Pons (tissue), 1 donor: ENCODE data around the gene OR2T10.
"Not testable (repeated sequence)": the region's sequence is repeated elsewhere in the genome, so short reads cannot be mapped to it uniquely, and the experiment has no call there.

Experiments used
- DNase-seq: peaks from one replicate; pipeline ENCODE4 v3.0.0-alpha.2; 2016; ENCODE audit warnings: low spot score

Gene OR2T10

DNA sequence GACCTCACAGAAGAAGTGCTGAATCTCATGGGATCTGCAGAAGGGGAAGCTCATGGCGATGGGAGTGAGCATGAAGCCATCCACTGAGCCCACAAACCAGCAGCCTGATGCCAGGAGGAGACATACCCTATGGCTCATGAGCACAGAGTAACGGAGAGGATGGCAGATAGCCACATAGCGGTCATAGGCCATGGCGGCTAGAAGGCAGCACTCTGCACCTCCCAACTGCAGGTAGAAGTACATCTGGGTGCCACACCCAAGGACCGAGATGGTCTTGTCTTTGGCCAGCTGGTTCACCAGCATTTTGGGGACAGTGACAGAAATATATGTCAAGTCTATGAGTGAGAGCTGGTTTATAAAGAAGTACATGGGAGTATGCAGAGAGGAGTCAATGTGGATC, 4.3 kb downstream of the OR2T10 start:
- no peak for DNase-seq

DNA sequence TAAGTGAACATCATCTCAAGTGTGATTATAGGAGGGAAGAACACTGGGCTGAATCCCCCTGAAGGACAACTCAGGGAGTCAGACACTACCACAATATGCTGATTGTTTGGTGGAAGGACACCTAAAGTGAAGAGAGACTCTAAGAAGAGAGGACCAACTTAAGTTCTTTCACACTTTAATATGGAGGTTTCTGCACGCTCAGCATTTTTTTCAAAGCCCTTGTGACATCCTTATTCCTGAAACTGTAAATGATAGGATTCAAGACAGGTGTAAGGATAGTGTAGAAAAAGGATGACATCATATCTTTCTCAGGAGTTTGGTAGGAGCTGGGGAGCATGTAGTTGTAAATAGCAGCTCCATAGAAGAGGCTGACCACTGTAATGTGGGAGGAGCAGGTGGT, 4.8 kb downstream of the OR2T10 start:
- no peak for DNase-seq

DNA sequence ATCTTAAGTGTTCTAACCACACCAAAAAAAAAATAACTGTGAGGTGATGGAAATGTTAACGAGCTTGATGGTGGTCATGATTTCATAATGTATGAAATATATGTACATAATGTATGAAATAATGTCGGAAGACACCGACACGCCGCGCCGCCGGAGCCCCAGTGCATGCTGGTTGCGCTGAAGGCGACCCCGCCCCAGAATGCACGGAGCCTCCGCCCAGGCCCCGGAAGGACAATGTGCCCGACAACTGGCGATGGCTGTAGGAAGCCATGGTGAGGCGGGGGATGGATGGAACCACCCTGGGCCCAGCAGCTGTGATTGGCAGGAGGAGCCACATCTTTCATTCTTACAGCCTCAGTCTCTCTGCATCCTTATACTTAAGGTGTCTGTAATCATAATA, 7.4 kb downstream of the OR2T10 start:
- no peak for DNase-seq

DNA sequence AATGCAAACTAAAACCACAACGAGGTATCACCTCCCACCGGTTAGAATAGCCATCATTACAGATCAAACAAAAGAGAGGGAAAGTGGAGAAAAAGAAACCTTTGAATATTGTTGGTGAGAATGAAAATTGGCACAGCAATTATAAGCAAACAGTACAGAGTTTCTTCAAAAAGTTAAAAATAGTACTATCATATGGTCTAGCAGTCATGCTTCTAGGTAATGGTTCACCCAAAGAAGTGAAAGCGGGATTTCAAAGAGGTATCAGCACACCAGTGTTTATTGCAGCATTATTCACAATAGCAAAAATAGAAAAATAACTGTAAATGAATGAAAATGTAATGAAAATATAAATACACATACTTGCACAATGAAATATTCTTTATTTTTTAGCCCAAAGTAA, 8.2 kb downstream of the OR2T10 start:
- DNase-seq: no peak

DNA sequence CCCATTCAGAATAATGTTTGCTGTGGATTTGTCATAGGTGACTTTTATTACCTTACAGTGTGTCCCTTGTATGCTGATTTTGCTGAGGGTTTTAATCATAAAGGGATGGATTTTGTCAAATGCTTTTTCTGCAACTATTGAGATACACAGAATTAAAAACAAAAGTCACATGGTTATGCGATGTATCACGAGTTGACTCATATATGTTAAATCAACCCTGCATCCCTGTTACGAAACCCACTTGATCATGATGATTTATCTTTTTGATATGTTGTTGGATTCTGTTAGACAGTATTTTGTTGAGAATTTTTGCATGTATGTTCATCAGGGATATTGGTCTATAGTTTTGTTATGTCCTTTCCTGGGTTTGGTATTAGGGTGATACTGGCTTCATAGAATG, 12.2 kb downstream of the OR2T10 start:
- no peak for DNase-seq

DNA sequence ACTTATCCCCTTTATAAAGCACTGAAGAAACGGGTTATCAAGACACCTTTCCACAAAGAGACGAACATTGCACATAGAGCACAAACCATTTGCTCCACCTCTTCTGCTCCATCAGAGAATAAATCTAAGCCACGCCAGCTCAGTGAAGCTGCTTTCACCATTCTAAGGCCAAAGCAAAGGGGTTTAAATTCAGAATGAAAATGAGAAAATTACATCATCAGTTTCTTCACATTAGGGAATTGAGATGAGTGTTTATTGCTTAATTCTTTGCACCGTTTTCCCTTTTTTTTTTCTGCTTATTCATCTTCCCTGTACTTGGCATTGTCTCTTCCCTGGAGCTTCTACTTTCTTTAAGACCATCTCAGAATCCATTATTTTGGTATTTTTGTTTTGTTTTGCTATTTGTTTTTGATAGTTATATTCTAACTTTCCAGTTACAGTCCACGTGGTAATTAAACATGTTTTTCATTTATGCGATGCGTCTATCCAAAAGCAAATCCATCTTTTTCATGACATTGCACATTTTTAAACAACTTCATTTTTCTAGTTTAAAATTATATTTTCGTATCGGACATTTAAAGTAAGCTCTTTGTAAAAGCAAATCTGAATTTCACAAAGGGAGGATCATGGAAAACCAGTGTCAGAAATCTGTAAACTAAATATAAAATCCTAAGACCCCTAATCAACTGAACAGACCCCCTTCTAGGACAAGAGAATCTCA, 21.1 kb downstream of the OR2T10 start:
- DNase-seq: no peak

DNA sequence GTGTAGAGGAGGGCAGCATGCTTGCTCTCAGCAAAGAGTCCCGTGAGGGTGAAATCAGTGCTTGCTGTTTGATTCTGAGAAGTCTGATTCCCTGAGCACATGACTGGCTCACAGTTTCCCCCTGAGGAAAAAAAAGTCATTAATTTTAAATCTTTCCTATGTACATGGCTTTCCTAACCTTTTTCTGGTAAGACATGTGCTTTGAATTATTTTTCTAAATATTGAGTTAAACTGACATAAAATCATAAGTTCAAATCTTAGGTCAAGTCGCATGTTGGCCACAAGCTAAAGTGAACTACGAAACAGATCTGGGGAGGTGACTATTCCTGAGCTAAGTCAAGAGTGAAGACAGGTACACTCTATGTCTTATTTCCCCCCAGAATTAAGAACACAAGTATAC, 22.8 kb downstream of the OR2T10 start, which contains the start of gene OR2T34:
OR2T34 (minus strand) TSS at position 101 of the 400 bp plus-strand sequence; CDS start at position 101, 0 bp downstream.
- not testable (repeated sequence) for DNase-seq

DNA sequence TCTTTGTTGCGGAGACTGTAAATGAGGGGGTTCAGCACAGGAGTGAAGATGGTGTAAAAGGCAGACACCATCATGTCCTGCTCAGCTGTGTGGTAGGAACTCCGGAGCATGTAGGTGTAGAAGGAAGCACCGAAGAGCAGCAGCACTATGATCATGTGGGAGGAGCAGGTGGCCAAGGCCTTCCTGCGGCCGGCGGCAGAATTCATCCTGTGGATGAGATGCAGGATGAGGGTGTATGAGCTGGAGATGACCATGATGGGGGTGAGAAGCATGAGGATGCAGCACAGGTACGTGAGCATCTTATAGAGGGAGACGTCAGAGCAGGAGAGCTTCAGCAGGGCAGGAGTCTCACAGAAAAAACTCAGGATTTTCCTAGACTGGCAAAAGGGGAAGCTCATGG, 23.6 kb downstream of the OR2T10 start:
- DNase-seq: not testable (repeated sequence)

DNA sequence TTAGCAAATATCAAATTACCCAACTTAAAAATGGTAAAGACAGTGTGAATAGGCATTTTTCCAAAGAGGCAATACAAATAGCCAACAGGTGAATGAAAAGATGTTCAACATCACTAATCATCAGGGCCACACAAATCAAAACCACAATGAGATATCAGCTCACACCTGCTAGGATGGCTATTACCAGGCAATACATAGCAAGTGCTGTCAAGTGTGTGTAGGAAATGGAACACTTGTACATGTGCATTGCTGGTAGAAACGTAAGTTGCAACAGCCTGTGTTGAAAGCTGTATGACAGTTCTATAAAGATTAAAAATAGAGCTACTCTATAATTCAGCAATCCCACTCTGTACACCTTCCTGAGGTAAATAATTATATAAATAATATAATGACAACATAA, 25.5 kb downstream of the OR2T10 start:
- DNase-seq: not testable (repeated sequence)

DNA sequence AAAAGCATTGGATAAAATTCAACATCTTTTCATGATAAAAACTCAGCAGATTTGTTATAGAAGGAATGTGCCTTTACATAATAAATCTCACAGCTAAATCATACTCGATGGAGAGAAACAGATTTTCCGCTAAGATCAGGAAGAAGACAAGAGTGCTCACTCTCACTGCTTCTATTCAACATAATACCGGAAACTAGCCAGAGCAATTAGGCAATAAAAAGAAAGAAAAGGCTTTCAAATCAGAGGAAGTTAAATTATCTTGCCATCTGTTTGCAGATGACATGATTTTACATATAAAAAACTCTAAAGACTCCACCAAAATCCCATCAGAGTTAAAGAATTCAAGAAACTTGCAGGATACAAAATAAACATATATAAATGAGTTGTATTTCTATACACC, 26.7 kb downstream of the OR2T10 start:
- not testable (repeated sequence) for DNase-seq

DNA sequence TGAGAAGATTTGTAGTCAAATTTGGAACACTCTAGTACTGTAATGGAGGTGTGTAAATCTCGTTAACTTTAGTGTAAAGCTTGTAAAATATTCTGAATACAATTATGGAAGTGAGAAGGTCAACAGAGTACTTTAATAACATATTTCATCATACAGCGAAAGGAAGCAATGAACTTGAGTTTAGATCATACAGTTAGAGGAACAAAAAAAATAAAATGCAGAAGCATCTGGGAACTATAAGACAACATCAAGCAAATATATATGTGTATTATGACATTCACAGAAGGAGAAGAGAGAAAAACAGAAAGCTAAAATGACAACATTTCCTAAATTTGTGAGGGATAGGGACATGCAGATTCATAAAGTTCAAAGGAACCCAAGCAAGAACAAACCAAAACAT, 28.5 kb downstream of the OR2T10 start:
- DNase-seq: not testable (repeated sequence)

DNA sequence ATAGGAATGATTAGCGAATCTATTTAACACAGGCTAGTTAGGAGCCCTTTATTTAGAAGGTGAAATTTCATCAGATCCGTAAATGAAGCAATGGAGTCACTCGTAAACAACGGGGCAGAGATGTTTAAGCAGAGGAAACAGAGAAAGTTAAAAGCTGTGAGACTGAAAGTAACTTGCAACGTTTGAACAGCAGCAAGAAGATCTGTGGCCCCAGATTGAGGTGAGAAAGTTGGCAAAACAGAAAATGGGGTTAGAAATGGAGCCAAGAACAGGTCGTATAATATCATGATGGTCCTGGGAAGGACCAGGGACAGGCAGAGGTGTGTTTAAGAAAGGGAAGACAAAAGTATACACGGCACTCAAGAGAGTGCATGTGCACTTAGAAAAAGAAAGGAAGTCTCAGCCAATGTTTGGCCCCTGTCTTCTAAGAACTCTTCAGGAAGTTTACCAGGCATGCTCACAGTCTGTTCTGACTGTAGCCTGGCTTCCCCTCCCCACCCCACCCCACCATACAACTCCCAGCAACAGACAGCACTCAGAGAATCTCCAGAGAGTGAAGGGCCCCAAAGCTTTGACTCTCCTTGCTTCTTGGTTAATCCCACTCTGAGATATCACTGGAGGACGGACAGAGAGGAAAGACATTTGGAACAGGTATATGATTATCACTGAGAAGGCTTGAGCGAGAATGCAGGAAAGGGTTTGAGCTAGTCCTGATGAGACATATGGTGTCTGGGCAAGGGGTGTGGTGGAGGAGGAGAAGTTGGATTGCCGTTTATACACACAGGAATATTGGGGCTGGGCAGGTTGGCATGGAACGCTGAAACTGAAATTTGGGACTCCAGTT, 31.7 kb downstream of the OR2T10 start:
- not testable (repeated sequence) for DNase-seq

DNA sequence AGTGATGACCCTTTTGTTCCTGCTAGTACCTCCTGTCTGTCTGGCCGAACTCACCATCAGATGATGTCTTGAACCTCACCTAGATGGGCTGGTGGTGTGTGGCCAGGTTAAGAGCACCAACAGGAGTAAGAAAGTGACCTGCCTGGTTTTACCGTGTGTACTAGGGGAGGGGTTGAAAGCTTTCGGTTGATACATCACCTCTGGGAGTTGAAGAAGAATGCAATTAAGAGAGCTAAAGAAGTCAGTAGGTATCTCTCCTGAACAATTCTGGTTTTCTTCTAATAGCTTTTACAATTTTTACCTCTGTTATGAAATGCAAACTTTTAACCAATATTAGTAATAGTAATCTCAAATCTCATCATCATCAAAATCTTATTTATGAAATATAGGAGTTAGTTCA, 34.8 kb downstream of the OR2T10 start, which contains the start of gene OR2T29:
OR2T29 (minus strand) TSS at position 101 of the 400 bp plus-strand sequence. CDS start 3,281 bp downstream, outside the sequence.
- DNase-seq: not testable (repeated sequence)

DNA sequence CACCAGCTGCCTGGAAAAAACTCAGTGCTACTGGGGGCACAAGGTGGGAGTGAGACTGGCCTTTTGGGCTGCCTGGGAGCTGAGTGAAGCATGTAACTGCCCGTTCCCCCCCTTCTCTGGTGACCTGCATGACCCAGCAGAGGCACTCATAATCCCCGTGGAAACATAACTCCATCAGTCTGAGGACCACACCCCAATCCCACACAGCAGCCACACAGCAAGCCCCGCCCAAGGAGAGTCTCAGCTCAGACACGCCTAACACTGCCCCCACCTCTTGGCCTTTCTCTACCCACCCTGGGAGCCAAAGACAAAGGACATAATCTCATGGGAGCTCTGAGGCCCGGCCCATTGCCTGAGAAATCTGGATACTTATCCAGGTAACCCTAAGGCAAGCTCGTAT, 46.5 kb downstream of the OR2T10 start:
- DNase-seq: not testable (repeated sequence)

DNA sequence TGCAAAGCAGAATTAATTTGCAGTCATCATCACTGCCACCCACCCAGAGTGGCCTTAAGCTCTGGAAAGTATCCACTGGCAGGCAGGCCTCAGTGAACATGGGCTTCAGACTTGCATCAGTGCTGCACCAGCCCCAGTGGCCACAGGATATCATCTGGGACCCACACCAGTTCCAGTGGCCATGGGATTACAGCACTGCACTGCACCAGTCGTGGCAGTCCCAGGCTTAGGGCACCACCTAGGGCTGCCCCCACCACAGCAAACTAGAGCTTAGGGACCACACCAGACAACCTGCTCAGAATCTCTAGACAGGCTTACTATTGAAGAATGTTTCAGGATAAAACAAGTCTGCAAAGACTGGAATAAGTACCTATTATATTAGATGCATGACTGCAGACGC, 50.1 kb downstream of the OR2T10 start:
- not testable (repeated sequence) for DNase-seq
